ENCODE results near the gene RNF157.
A peak's percentile ranks its signal among the peaks of the same experiment; 100 is the strongest.
"Not testable (repeated sequence)": the region's sequence is repeated elsewhere in the genome, so short reads cannot be mapped to it uniquely, and the experiment has no call there.

RNF157 gene

DNA sequence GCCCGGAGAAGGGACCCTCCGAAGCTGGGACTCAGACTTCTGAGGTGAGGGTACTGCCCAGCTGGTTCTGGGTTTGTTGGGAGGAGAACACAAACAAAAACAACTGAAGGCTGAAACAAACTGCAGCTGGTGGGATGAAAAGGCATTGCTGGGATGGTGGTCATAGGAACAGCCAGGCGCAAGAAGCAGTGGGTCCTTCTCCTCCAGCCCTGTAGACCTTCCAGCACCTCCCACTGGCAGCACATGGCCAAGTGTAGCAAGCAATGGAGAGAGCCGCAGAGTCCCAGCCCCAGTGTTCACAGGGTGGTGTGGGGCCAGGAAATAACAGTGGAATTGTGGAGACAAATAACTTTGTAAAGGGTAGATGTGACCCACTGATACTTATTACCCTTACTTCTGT is 50.6 kb downstream of the RNF157 start:
- no peak for DNase-seq (ENCODE audit: low read depth in 2 of 2)

GRCh38 chr17:76189247-76189646 is 51.0 kb downstream of the RNF157 start:
- DNase-seq (ENCODE audit: low read depth in 2 of 2) = no peak

GRCh38 chr17:76188213-76189016 is 51.9 kb downstream of the RNF157 start:
- no peak for DNase-seq (ENCODE audit: low read depth in 2 of 2)

GRCh38 chr17:76186774-76187173 is 53.5 kb downstream of the RNF157 start:
- not testable (repeated sequence) for DNase-seq (ENCODE audit: low read depth in 2 of 2)

DNA sequence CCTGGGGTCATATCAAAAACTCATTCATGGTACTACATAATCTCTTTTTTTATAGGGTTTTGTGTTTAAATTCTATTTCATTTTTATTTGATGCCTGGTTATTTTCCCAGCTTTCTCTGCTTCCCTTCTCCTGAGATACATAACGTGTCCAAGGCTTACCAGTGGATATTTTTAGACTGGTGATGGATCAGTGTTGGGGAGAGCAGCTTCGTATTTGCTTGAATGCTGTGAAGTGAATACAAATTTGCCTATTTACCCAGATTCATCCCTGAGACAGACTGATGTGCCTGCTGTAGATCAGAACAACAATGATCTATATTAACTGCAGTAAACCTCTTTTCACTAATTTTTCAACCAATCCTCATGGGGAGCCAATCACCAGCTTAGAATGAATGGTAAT is 56.0 kb downstream of the RNF157 start:
- DNase-seq (ENCODE audit: low read depth in 2 of 2) = no peak

GRCh38 chr17:76182016-76182764 is 58.1 kb downstream of the RNF157 start:
- DNase-seq (ENCODE audit: low read depth in 2 of 2) = peak; percentile 94 to 97

GRCh38 chr17:76179496-76180467 is 60.5 kb downstream of the RNF157 start:
- no peak for DNase-seq (ENCODE audit: low read depth in 2 of 2)

DNA sequence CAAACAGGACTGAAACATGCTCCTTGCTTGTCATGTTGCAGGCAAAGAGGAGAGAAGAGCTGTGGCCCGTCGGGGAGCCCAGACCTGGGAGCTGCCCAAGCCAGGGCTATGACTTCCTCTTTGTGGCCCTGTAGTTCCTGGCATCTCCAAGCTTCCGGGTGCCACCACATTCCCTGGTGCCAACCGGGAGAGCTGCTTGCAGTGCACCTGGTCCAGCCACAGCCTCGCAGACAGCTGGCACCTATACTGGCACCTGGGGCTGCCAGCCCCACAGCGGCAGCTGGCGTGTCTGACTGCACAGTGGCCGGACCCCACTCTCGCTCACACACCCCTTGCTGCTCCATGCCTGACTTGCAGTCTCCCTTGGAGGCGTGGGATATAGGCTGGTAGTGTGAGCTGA is 62.2 kb downstream of the RNF157 start:
- no peak for DNase-seq (ENCODE audit: low read depth in 2 of 2)

DNA sequence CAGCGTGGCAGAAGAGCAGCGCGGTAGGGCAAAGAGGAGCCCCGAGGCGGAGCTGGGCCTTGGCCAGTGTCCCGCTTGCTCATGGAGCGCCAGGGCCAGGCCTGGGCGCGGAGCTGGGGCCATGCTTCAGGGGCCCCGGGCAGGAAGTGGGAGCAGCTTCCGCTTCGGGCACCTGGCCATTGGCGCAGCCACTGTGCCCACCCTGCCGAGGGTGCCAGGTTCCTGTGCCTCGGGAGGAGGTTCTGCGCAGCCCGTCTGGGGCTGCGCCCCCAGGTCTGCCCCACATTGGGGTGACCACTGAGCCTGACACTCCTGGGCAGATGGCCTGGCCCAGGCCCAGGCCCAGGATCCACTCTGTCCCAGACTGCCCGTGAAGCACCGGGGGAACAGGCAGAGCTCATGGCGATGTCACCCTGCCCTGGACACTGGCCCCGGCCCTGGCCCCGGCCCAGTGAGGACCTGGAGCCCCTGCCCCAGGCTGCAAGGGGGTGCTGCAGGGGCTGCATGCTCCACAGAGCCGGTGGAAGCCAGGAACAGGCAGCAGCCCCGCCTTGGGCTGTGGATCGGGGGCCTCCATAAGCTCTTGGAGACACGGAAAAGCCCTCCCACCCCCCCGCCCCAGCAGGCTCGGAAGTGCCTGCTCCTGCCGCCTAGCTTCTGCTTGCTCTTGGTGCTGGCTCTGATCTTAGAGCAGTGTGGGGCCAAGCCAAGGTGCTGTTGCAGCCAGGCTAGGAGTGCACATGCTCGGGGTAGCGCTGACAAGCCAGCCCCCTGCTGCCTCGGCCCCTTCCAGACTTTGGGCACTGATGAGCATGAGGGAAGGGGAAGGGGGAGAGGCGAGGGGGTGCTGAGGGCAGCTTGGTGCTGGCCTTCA is 63.4 kb downstream of the RNF157 start:
- DNase-seq (ENCODE audit: low read depth in 2 of 2) = no peak

GRCh38 chr17:76174037-76174436 is 66.3 kb downstream of the RNF157 start:
- DNase-seq (ENCODE audit: low read depth in 2 of 2) = no peak

DNA sequence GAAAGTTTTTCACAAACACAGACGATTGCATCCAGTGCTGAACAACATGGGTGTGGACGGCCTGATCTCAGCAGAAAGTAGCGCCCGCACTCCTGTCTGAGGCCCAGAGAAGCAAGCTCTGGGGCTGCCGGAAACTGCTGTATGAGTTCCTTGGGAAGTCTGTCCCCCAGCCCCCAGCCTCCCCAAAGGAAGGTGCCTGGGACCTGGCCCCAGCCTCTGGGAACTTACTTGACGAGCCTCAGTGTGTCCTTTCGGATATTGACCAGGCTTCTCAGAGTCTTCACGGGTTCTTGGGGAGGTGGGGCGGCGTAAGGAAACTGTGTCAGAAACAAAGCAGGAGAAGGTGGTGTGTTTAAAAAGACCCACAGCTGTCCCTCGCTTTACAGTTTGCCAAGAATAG is 66.8 kb downstream of the RNF157 start:
- DNase-seq (ENCODE audit: low read depth in 2 of 2) = no peak

GRCh38 chr17:76171706-76172105 is 68.6 kb downstream of the RNF157 start:
- no peak for DNase-seq (ENCODE audit: low read depth in 2 of 2)

DNA sequence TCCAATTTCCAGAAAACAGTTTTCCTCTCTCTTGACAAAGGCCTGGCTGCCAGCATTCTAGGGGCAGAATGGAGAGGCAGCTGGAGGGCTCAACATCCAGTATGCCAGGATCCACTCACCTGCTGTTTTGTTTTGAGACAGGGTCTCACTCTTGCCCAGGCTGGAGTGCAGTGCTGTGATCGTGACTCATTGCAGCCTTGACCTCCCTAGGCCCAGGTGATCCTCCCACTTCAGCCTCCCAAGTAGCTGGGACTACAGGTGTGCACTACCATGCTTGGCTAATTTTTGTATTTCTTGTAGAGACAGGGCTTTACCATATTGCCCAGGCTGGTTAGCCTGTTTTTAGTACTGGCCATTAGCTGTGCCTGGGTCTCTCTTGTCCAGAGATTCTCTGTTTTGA is 70.2 kb downstream of the RNF157 start:
- no peak for DNase-seq (ENCODE audit: low read depth in 2 of 2)

- DNase-seq (ENCODE audit: low read depth in 2 of 2) = no peak
Measured at GRCh38 chr17:76166906-76167305, 73.4 kb downstream of the RNF157 start.

- no peak for DNase-seq (ENCODE audit: low read depth in 2 of 2)
Measured at GRCh38 chr17:76166168-76166567, 74.1 kb downstream of the RNF157 start.

GRCh38 chr17:76164331-76164730 is 76.0 kb downstream of the RNF157 start:
- no peak for DNase-seq (ENCODE audit: low read depth in 2 of 2)

GRCh38 chr17:76163919-76164318 is 76.4 kb downstream of the RNF157 start:
- DNase-seq (ENCODE audit: low read depth in 2 of 2) = no peak

GRCh38 chr17:76161619-76162266 is 78.5 kb downstream of the RNF157 start:
- DNase-seq (ENCODE audit: low read depth in 2 of 2) = no peak

GRCh38 chr17:76160896-76161528 is 79.3 kb downstream of the RNF157 start:
- no peak for DNase-seq (ENCODE audit: low read depth in 2 of 2)

GRCh38 chr17:76159157-76159556 is 81.1 kb downstream of the RNF157 start:
- no peak for DNase-seq (ENCODE audit: low read depth in 2 of 2)

Data from activated CD4-positive, alpha-beta T cell treated with anti-CD3 and anti-CD28 coated beads for 24 hours (primary cell).